HG02852 (cell line): Measurements from ENCODE around the gene B3GAT1.
"Not testable (repeated sequence)": the region's sequence is repeated elsewhere in the genome, so short reads cannot be mapped to it uniquely, and the experiment has no call there.

Experiments used
- ATAC-seq: cut with Tn5 transposase; IDR thresholded peaks from one replicate; pipeline ENCODE4 v1.9.1; 2021; ENCODE audit warnings: mild to moderate bottlenecking, moderate library complexity; ENCODE audit not compliant: unreplicated experiment

B3GAT1 gene

DNA sequence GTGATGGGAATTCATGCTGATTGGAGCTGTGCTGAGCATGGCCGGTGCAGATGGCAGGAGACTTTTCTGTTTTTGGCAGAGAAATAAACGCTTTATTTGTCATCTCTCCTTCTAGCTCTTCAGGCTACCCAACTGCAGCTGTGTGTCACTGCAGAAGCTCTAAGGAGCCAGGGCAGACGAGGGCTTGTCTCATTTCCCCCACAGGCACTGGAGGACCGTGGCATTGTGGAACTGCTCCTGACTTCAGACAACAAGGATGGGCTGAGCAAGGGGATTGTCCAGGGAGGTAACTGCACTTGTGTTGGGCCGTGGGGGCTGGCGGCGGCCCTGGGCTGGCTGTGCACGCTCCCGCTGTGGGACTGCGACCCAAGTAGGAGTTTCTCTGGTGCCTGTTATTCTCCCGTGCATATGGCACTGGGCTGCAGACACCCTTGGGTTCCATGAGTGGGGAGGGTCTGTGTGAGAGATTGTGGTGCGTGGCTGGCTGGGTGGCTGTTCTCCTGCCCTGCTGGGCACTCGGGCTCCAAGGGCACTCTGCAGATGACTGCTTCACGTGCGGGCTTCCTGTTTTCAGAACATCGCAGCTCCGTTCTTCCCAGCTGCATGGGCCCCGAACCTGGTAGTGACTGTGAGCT is 53.1 kb downstream of the B3GAT1 start:
- no peak for ATAC-seq

DNA sequence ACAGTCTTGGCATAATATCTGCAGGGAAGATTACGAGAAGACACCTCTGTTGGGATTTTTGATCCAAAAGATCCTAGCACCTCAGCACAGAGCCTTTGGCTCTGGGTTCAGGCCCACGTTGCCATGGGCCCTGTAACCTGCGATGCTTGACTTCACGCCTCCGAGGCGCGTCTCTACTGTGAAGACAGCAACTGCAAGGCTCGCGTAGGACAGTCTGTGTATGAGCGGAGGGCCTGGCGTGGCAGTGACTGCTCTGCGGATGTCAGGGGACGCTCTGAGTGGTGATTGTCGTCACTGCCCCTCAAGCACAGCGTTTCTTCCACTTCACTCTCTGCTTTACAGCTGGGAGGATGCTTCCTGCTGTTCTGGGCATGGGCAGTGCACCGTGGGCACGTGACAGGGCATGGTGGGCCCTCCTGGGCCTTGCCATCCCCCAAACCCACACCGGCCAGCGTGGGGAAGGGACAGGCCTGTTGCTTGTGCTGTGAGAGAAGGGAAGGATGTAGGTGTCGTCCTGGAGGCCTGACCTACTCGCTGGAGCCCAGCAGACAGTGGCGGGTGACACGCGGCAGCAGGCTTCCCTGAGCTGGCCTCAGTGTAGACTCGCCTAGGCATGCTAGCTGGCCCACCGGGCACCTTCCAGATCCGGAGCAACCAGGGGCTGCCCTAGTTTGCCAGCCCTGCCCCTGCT is 53.7 kb downstream of the B3GAT1 start:
- no peak for ATAC-seq

DNA sequence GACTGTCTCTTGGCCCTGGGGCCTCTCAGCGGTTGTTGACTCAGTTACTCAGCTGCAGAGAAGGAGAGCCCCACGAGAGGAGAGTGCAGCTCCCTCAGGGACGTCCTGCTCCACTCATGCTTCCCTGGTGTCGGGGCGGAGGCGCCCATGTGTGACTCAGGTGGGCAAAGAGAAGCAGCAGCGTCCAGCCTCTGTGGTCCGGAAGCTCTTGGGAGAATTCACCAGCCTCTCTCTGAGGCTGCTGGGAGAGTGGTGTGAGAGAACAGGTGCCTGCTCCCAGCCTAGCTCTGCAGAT is 54.5 kb downstream of the B3GAT1 start:
- ATAC-seq = no peak

DNA sequence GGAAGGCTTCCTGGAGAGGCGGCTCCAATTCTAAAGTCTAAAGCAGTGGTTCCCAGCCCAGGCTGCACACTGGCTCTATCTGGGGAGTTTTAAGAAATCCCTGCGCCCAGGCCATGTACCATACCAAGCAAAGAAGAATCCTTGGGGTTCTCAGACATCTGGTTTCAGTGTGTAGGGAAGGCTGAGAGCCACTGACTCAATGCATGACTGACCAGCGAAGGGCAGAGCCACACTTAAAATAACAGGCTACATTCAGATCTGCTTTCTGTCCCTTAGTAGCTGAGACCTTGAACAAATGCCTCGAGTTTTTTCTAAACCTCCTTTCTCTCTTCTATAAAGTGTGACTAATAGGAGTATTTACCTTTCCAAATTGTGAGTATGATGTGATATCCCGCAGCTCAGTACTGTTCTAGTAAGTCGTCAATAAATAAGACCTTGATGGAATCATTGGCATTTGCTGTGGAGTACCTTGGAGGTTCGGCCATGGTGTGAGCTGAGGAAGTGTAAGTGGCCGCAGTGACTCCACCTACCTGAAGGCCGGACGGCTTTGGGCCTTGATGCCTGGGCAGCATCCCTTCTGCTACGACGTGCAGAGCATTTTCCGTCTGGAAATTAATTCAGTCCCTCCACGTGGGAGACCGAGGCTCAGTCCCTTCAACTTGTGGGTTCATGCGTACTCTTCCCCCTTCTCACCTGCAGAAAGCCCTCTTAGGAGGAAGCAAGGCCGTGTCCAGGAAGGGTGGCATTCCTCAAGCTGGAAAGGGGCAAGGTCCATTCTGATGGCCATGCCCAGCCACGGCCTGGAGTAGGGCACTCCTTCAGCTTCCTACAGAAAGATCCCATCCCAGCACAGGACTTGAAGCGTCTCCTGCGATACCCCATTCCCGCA is 55.1 kb downstream of the B3GAT1 start:
- no peak for ATAC-seq

DNA sequence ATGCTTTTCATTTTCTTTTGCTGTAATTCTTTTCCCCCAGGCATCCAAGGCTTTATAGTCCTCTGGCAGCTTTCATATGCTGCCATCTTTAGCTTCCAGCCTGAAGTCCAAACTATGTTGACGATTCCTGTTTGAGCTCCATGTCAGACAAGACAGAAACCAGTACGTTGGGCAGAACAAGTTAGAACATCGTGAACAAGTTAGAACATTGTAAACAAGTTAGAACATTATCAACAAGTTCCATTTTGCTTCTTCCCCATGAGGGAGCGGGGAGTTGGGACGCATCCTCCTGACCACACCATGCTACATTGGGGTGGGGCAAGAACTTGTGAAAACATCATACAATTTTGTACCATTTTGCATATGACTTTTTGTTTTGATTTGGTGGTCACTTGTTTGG is 56.4 kb downstream of the B3GAT1 start:
- ATAC-seq = no peak

DNA sequence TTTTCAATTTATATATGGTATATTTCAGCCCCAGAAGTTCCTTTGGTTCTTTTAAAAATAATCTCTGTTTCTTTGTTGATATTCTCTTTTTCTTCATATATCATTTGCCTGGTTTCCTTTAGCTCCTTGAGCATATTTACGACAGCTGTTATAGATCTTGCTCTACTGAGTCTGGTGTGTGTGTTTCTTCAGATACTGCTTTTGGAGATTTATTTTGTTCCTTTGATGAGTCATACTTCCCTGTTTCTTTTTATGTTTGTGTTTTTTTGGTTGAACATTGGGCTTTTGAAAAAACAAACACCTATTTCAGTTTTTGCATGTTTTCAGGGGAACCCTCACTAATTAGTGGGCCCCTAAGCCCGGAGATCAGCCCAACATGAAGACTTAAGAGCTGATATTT is 56.9 kb downstream of the B3GAT1 start:
- no peak for ATAC-seq

DNA sequence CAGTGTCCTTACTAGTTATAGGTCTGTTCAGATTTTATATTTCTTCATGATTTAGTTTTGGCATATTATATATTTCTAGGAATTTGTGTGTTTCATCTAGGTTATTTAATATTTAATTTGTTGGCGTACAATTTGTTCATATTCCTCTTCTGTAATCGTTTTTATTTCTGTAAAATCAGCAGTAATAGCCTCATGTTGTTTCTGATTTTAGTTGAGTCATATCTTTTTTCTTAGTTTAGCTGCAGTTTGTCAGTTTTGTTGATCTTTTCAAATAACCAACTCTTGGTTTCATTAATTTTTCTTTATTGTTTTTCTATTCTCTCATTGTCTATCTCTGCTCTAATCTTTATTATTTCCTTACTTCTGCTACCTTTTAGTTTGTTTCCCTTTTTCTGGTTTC is 59.9 kb downstream of the B3GAT1 start:
- no peak for ATAC-seq

DNA sequence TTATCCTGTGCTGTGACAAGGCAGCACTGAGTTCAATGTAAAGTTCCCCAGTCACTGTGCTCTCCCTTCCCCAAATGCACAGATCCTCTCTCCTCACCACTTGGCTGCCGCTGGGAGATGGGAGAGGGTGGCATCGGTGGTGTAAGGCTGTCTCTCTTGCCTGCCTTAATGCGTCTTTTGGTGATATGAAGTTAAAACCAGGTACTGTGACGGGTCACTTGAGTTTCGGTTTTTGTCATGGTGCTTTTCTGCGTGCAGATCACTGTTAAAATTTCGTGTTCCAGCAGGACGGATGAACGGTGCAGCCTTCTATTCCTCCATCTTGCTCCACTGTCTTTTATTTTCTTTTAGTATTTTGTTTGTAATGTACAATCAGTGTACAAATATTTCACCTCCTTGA is 61.7 kb downstream of the B3GAT1 start:
- peak; percentile 72 for ATAC-seq

DNA sequence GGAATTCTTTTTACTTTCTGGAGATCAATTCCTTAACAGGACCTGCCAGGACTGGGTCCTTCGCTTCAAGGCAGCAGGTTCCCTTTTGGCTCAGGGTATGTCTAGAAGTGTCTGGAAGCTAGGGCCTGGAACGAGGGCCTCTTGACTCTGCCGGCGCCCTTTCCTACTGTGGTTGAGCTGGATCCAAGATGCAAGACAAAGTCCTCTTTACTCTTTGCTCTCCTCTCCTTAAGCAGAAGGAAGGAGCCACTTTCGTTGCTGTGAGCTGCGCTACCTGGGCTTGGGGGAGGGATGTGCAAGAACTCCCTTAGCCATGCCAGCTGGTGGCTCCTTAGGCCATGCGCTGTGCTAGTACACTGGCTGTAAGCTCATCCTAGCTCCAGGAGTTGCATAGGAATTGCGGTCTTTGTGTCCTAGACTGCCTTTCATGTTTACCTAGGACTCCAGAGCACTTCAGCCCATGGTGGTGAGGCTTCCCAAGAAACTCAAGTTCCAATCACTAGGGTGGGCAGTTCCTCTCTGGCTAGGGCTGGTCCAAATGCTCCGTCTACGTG is 62.2 kb downstream of the B3GAT1 start:
- no peak for ATAC-seq

DNA sequence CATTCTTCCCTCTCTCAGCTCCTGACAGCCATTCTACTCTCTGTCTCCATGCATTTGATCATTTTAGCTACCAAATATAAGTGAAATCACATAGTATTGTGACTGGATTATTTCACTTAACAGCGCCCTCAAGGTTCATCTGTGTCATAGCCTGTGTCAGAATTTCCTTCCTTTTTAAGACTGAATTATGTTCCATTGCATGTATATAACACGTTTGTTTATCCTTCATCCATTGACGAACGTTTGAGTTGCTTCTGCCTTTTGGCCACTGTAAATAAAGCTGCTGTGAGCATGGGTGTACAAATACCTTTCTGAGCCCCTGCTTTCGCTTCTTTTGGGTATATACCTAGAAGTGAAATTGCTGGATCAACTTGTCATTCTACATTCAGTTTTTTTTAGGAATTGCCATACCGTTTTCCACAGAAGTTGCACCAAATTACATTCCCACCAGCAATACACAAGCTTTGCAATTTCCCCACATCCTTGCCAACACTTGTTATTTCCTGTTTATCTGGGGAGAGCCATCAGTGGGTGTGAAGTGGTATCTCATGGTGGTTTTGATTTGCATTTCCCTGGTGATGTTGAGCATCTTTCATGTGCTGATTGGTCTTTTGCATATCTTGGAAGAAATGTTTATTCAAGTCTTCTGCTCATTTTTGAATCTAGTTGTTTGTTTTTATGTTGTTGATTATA is 62.8 kb downstream of the B3GAT1 start:
- ATAC-seq = peak; percentile 41

DNA sequence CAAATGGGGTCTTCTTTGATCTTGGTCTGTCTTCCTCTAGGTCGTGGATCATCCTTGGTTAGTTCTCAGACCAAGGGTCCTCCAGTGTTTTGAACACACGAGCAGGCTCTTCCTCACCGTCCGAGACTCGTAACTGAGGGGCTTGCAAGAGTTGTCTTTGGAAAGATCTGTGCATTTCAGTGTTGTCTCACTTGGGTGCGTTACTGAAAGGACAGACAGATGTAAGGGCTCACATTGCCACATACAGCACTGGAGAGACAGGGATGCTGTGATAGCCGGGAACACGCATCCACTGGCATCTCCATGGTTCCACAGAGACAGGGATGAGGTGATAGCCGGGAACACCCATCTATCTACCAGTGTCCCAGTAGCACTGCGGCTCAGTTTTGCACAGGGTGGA is 64.6 kb downstream of the B3GAT1 start:
- no peak for ATAC-seq

DNA sequence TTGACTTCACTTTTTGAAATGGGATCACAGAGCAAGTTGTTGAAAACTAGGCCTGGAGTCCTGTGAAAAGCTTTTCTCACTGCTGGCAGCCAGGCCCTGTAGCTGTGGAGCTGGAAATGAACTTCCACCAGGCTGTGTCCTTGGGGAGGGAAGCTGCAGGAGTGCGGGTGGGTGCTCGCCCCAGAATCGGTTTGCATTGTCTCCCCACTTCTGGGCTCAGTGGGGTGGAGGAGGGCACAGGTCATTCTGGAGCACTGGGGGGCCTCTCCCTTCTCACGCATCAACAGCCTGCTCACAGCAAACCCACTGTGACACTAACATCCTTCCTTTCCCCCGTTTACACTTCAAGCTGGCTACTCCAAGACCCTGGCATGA is 65.1 kb downstream of the B3GAT1 start:
- ATAC-seq = no peak

DNA sequence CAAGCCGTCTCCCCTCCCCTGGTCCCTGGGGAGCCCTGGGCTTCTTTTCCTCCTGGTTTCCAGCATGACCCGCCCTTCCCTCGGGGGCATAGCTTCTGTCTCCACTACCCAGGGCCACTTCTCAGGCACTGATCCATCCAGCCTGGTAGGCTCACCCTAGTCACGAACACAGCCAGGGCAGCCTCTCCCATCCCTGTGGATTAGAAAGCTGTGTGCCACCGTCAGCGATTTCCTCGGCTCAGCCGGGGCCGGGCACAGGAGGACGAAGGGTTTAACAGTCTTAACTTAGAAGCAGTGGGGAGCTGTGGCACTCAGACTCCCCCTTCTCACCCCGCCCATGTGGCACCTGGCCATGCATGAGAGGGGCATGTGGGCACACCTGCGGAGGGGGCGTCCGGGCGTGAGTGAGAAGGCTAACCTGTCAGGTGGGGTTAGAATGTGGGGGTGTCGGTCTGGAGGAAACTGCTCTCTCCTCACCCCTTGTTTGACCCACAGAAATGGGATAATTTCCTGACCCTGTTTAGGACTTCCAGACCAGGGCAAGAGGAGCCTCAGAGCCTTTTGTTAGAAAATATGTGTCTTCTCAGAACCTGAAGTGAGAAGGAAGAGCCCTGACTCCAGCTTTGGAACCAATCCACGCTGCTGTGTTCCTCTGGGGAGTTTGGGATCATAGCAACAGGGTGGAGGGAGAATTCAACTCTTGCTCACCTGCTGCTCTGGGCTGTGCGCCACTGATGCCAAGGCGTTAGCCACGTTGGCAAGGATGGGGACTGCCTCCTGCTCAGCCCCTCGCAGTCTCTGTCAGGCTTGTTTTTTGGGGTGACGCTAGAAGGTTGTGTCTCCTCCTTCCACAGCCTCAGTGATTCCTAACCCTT is 65.7 kb downstream of the B3GAT1 start:
- ATAC-seq = no peak

DNA sequence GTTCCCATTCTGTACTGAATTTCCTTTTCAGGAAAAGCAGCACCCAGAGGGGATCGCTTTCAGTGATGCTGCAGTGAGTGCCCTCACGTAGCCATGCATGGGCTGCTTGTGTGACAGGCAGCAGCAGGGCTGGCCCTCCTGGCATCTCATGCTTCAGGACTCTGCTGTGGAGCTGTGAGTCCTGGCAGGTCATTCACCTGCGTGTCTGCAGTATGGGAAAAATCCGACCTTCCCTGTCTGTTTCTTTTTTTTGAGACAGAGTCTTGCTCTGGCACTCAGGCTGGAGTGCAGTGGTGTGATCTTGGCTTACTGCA is 66.8 kb downstream of the B3GAT1 start:
- no peak for ATAC-seq

DNA sequence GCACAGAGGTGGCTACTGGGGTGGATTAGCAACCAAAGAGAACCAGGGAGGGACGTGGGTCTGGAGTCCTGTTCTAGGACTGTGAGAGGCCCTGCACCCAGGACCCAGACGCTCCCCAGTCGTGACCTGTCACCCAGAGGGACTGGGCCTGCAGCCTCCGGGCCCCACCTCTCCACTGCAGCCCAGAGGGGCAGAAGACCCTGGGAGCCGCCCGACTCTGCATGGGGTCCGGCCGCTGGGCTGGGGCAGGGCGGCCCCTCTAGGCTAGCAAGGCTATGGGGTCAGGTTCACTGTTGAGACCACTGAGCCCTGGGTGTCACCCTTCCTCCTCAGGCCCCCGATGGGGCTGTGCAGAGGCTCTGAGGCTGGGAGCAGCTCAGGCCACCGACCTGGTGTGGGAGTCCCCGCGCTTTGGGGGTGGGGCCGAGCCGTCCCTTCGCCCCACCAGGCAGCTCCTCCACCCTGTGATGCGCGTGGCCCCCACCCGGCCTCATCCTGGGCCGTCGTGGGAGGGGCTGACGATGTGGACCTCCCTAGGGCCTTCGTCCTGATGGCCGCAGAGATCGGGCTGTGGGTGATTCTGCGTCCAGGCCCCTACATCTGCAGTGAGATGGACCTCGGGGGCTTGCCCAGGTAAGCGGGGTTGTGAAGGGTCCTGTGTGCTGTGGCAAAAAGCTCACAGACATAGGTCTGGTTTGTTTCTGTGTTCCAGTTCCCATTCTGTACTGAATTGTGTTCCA is 67.4 kb downstream of the B3GAT1 start:
- not testable (repeated sequence) for ATAC-seq

DNA sequence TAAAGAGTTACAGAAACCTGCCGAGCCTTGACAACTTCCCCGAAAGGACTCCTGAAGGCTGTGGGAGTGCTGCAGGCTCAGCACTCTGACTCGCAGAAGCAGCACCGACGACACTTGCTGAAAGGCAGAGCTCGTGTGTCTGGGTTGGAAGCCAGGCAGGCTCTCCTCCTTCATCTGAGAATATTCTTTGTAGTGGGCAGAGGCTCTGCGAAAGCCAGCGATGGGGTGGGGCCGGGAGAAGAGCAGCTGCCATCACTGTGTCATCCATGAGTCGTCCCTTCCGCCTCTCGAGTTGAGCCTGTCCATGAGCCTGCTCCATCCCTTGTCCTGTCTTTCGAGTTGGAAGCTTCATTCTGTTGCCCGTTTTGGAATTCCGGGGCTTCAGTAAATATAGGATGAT is 68.4 kb downstream of the B3GAT1 start:
- no peak for ATAC-seq

DNA sequence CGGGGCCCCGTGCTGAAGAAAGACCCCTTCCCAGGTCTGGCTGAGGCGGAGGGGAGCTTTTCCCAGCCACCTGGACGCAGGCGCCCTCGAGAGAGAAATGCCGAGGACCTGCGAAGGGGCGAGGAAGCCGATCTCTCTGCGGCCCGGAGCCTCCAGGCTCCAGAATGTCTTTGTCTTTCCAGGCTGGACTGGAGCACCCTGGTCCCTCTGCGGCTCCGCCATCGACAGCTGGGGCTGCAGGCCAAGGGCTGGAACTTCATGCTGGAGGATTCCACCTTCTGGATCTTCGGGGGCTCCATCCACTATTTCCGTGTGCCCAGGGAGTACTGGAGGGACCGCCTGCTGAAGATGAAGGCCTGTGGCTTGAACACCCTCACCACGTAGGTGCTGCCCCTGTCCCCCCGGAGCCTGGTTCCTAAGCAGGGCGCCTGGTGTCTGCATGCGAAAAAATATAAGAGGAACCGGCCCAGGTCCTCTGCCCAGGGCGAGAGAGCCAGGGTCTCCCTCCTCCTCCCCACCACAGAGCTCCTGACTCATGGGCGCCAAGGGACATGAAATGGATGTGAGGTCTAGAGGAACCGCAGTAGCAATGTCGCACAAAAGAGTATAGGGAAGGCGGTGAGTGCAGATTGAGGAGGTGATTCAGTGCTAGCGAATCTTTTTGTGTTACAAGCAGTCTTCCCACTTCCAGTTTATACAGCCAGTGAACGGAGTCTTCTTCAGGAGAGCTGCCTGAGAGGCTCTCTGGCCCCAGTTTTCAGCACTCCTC is 69.3 kb downstream of the B3GAT1 start:
- no peak for ATAC-seq

DNA sequence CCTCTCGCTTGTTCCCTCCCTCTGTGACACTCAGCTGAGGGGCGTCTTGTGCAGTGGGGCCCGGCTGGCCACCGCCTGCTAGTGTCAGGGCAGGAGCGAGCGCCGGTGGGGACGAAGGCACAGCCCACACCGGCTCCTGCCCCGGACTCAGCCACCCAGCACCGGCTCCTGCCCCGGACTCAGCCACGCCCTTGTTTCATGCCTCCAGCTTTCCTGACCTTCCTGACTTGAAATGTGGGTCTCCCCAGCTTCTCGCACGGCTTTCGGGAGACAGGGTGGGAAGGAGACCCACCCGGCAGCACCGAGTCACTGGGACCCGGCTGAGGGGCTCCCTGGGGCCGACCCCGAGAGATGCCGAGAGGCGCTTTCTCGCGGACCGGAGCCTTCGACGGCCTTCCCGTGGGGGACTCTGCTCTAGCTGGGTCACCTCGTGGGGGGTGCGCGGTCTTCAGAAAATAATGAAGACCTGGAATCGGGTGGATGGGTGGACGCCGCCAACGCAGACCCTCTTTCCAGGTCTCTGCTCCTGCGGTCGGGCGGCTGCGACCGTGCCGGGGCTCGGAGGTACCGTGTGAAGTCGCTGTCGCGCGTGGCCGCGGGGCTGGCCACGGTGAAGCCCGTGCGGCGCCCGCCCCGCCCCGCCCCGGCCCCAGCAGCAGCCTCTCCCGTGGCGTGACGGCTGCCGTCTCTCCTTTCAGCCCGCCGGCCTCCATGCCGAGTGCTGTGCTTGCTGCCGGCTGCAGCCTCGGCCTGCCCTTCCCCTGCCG is 70.1 kb downstream of the B3GAT1 start:
- no peak for ATAC-seq
